GM10266 (cell line): Measurements from ENCODE around the gene BRAT1.

Experiments used
- DNase-seq: peaks from one replicate; pipeline ENCODE4 v3.0.0; 2012; ENCODE audit errors: extremely low spot score
- CTCF ChIP-seq: IDR thresholded peaks from 2 replicates; pipeline ENCODE4 v1.5.1; 2012; ENCODE audit warnings: mild to moderate bottlenecking, low read depth; ENCODE audit not compliant: control insufficient read depth, insufficient read depth; ENCODE audit errors: missing control alignments

The BRAT1 gene

GRCh38 chr7:2573761-2574160 is 18.4 kb upstream of the BRAT1 start:
- no peak for TF ChIP-seq CTCF
- DNase-seq: no peak

DNA sequence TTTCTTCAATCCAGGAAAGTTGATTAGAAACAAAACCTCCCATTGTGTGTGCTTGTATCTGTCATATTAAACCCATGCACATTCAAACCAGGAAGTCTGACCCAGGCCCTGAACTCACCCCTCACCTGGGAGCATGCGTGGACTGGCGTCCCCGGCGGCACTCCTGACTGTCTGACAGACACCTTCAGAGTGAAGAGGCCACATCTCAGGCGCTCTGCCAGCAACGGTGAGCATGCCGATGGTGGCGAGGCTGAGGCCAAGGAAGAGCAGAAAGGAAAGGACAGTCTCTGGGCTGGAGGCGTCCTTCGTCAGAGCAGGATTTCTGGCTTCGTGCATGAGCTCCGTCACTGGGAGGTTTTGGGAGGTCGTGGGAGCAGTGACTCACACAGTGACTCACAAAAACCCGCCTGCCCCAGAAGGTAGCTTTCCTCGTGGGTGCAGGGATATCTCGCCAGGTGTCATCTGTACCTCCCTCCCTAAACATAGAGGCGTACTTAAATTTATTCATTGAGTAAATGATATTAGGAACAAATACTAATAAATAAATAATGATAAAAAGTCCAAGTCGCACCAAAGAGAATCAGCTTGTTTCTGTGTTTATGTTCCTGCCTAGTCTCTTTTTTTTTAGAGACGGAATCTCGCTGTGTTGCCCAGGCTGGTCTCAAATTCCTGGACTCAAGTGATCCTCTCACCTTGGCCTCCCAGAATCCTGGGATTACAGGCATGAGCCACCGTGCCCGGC is 16.9 kb upstream of the BRAT1 start:
- no peak for DNase-seq
- no peak for TF ChIP-seq CTCF

- no peak for DNase-seq
- TF ChIP-seq CTCF: no peak
Observed at GRCh38 chr7:2571409-2571808, 16.1 kb upstream of the BRAT1 start.

GRCh38 chr7:2570021-2570420 is 14.7 kb upstream of the BRAT1 start:
- no peak for TF ChIP-seq CTCF

GRCh38 chr7:2569421-2569820 is 14.1 kb upstream of the BRAT1 start:
- TF ChIP-seq CTCF: no peak
- DNase-seq: no peak

More at GRCh38 chr7:2570021-2570420, 14.7 kb upstream of the BRAT1 start:
- DNase-seq: no peak

GRCh38 chr7:2568521-2569223 is 13.3 kb upstream of the BRAT1 start:
- no peak for DNase-seq
- no peak for TF ChIP-seq CTCF

- no peak for DNase-seq
- peak; percentile 38 for TF ChIP-seq CTCF
Observed at GRCh38 chr7:2567679-2568278, 12.5 kb upstream of the BRAT1 start.
